GM19395 (cell line): ENCODE results near the gene TFDP1.

Experiments
- ATAC-seq: cut with Tn5 transposase; IDR thresholded peaks from one replicate; pipeline ENCODE4 v1.9.1; 2021; ENCODE audit warnings: mild to moderate bottlenecking, moderate library complexity; ENCODE audit not compliant: unreplicated experiment

TFDP1 gene

GRCh38 chr13:113630804-113631203 is 46.3 kb downstream of the TFDP1 start:
- no peak for ATAC-seq

DNA sequence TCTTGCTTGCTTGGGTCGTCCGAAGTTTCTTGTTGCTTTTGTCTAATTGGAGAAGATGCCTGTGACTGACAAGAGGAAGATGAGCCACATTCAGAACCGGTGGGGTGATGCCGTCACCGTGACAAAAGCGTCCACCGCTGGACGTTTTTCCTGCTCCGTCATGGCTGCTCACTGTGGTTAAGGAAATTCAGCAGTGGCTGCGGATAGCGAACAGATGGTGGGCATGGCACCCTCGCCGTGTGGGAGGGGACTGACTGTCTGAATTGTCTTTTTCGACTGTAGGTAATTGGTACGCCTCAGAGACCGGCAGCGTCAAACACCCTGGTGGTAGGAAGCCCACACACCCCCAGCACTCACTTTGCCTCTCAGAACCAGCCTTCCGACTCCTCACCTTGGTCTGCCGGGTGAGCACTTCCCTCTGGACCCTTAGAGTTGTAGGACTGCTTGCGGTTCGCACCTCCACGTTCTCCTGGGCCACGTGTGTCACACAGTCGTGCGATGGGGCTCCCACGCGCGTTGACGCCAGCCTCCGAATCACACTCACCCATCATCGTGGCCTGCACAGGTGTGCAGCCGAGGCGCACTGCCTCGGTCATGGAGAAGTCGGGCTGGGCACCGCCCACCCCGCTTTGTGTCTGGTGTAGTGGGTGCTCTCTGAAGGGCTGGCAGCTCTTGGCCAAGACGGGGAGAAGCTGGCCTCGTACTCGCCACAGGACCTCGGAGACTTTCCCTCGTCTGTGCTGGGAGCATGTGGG is 47.0 kb downstream of the TFDP1 start:
- no peak for ATAC-seq

GRCh38 chr13:113632706-113633484 is 48.3 kb downstream of the TFDP1 start:
- no peak for ATAC-seq

- ATAC-seq: no peak
Observed at GRCh38 chr13:113633485-113633873, 48.9 kb downstream of the TFDP1 start.

GRCh38 chr13:113634279-113635047 is 49.9 kb downstream of the TFDP1 start:
- no peak for ATAC-seq

GRCh38 chr13:113635048-113635420 is 50.5 kb downstream of the TFDP1 start:
- no peak for ATAC-seq

DNA sequence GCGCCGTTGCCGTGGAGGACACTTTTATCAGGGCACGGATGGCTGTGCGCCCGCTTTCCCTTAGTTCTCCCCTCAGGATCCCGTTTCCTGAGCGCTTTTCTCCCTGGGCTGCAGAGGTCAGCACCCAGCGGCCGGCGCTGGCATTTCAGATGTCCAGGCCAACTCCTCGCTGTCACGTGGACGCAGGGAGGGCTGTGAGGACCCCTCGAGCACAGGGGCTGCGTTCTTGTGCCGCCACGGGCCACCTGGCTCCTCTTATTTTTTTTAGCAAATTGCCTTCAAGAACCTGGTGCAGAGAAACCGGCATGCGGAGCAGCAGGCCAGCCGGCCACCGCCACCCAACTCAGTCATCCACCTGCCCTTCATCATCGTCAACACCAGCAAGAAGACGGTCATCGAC is 51.2 kb downstream of the TFDP1 start:
- no peak for ATAC-seq

DNA sequence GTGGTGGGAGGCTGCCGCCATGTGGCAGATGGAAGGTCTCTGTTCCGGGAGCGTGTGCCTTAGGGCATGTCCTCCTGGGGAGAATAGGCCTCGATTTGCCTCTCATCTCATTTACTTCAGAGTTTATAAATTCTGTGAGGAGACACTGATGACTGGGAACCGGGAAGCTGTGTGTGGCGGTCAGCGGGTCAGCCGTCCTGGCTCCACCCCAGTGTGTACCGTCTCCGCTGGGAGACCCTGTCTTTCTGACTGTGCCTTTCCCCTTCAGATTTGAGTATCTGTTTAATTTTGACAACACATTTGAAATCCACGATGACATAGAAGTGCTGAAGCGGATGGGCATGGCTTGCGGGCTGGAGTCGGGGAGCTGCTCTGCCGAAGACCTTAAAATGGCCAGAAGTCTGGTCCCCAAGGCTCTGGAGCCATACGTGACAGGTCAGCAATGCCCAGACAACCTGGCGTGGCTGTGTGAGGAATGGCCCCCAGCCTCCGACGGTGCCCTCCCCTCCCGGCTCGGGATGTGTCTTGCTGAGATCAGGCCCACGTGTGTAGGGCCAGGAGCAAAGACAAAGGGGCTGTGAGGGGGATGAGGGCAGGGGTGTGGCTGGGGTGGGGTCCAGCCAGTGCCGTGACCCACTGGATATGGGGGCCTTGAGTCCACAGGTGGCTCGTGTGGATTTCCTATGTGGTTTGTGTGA is 51.9 kb downstream of the TFDP1 start:
- no peak for ATAC-seq

GRCh38 chr13:113637262-113638160 is 53.0 kb downstream of the TFDP1 start:
- no peak for ATAC-seq

GRCh38 chr13:113638173-113638746 is 53.7 kb downstream of the TFDP1 start:
- no peak for ATAC-seq

DNA sequence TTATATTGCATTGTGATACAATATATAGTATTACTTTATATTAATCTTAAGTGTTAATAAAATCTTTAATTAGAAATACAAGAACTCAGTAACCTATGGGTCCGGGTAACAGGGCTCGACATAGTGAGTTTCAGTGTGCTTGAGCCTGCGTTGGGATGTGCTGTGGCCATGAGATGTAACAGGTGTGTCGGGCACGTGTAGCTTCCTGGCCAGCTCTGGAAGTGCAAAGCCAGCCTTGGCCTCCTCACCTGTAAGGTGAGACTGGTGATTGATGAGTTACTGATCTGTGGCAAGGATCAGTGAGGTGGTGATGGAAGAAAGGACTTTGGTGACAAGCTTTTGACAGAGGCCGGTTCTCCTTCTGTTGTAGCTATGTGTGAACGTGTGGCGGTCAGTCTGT is 54.3 kb downstream of the TFDP1 start:
- no peak for ATAC-seq

DNA sequence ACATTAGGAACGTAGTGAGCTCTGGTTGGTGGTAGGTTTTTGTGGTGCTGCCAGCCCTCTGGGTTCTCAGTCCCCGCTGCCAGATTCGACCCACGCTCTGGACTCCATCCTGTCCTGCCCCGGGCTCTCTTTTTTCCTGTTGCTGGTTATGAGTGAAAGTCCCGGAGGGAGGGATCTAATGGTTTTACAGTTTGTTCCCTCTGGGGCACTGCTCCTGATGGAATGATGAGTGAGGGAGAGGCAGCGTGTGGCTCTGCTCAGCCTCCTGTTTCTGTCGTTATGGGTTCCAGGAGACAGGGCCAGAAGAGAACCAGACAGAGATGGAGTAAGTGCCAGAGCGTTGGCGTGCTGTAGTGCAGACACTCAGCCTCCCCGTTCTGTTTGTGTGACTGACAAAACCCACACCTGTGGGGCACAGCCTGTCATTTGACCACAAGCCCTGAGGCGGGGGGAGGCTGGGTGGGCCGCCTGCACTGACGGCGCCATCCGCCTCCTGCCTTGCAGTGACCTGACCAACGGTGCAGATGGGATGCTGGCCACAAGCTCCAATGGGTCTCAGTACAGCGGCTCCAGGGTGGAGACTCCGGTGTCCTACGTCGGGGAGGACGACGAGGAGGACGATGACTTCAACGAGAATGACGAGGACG is 55.2 kb downstream of the TFDP1 start:
- ATAC-seq: no peak

DNA sequence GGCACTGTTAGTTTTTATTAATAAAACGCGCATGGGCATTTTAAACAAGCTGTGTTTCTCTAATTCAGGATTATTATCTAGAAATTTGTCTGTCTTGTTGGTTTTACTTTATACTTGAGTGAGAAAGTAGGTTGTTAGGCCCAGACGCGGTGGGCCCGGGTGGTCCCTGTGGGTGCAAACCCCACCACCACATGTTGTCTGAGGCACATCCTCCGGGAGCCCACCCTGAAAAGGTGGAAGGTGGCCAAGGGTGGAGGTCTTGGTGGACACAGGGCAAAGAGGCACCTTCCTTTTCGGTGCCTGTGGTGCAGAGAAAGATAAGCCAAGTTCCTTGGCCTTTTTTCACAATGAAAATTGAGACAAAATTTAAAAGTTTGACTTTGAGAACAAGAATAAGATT is 56.9 kb downstream of the TFDP1 start:
- ATAC-seq: no peak

GRCh38 chr13:113642563-113642962 is 58.0 kb downstream of the TFDP1 start:
- no peak for ATAC-seq

DNA sequence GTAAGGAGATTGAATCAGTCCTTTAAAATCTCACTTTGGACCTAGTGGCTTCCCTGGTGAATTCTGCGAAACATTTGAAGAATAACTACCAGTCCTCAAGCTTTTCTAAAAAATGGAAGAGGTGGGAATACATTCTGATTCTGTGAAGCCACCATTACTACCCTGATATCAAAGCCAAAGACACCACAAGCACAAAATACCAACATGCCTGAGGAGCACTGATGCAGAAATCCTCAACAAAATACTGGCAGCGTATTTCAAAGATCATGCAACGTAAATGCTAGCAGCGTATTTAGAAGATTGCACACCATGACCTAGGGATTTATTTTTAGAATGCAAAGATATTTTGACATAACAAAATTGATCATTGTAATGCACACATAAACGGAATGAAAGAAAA is 59.0 kb downstream of the TFDP1 start:
- no peak for ATAC-seq

- ATAC-seq: no peak
Observed at GRCh38 chr13:113644800-113645199, 60.2 kb downstream of the TFDP1 start.

- no peak for ATAC-seq
Observed at GRCh38 chr13:113645329-113645728, 60.8 kb downstream of the TFDP1 start.

GRCh38 chr13:113646376-113646775 is 61.8 kb downstream of the TFDP1 start:
- no peak for ATAC-seq

DNA sequence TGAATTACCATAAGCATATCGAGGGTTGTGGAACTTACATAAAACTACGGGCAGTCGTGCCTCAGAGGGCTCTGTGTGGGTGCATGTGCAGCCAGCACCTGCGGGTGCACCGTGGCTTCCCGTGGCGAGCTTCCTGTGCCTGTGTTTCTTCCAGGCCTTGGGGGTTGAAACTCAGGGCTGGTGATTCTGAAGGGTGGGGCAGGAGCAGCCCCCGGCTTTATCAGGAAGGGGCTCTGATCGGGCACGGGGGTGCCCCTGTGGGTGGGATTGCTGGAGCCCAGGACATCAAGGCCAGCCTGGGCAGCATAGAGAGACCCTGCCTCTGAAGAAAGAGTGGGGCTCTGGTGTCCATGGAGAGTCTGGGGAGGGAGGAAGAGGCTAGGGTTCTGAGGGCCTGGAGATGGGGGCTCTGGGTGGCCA is 62.4 kb downstream of the TFDP1 start:
- ATAC-seq: no peak
